Measurements from ENCODE around the gene HLA-DQA2. TPM values are rescaled to one million over a fixed set of nuclear protein-coding genes. Genes with fewer than 3 reads are reported as not detected.
"Not testable (repeated sequence)": the region's sequence is repeated elsewhere in the genome, so short reads cannot be mapped to it uniquely, and the experiment has no call there.

Gene HLA-DQA2
- not detected for total RNA-seq

GRCh38 chr6:32741031-32741960 lies at the start of gene HLA-DQA2:
HLA-DQA2 (plus strand) TSS chr6:32741391; CDS start chr6:32741444, 53 bp downstream.
- H3K9me3 Mint-ChIP-seq: no peaks in the 10 kb centered on the region
- no peaks in the 10 kb centered on the region for H3K36me3 Mint-ChIP-seq
- DNase-seq (ENCODE audit: low spot score in 2 of 2) (no peak), ATAC-seq (no peak)
- no peak within 1 kb of the TSS for H3K27ac Mint-ChIP-seq

GRCh38 chr6:32692019-32692418 lies 49.2 kb upstream of the HLA-DQA2 start:
- Mint-ChIP-seq H3K27ac (no peak overlapping the region), H3K36me3 (no peaks in the 10 kb centered on the region), H3K9me3 (peaks cover 0 to 3% of the 10 kb centered on the region in 2 donors)
- DNase-seq (ENCODE audit: low spot score in 2 of 2) (no peak), ATAC-seq (peak in 1 of 2 donors; percentile 61)

DNA sequence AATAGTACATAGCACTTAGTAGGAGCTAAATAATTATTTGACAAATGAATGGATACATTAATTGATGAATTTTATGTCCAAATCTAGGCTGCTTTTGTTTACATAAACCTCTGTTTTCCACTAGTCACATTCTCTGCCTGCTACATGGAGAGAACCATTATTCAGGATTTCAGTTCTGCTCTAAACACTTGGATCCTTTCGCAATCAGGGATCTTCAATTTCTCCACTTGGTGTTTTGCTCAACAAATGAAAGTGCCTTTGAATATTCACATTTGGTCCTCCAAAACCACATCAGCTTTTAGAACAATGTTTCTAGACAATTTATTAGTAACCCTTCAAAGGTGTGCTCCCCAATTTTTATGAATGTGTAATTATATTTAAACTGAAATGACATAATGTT lies 44.2 kb upstream of the HLA-DQA2 start:
- H3K36me3 Mint-ChIP-seq: no peaks in the 10 kb centered on the region
- H3K9me3 Mint-ChIP-seq: peaks cover 0 to 3% of the 10 kb centered on the region in 2 donors
- ATAC-seq: no peak
- no peak overlapping the region for H3K27ac Mint-ChIP-seq
- no peak for DNase-seq (ENCODE audit: low spot score in 2 of 2)

DNA sequence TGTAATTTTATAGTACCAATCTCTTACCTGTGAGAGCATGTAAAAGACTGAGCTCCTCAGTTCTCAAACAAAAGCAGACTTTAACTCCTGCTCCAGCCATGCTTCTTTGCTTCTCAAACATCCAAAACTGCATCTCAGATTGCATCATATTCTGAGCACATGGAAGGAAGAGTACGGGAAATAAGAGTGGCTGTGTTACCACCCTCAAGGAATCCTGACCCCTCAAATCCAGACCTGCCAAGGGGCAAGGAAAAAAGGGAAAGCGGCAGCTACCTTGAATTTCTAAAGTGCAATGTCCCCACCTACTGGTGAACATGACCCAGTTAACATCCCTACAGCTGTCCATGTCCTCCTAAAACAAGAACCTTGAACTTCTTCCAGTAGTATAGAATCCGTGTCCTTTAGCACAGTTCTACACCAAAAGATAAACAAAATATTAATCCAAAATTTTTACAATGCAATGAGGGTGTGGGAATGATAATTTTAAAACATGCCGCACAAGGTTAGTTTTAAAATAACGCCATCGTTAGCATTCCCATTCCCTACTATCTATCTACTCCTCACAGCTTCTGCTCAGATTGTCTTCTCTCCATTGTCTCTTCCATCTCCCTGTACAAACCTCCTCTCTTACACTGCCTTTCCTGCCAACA lies 40.7 kb upstream of the HLA-DQA2 start:
- Mint-ChIP-seq H3K27ac (no peak overlapping the region), H3K36me3 (no peaks in the 10 kb centered on the region), H3K9me3 (peaks cover 0 to 8% of the 10 kb centered on the region in 2 donors)
- peak in 1 of 2 donors; percentile 63 for ATAC-seq
- peak in 1 of 2 donors; percentile 19 for DNase-seq (ENCODE audit: low spot score in 2 of 2)

DNA sequence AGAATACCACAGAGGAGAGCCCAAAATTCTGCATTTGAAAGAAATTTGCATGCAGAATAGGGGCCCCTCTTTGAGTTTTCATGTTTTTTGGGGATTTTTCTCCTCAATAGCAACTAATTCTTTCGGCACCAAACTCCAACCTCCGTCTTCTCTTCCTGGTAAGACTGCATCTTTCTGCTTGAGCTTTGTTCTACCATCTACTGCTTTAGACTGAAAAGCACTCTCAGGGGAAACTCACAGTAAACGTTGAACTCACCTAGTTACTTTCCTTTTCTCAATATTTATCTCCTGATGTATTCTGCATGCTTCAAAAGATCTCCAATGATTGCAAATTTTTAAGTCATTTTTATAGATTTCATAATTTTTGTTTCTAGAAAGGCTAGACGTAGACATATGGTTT lies 37.8 kb upstream of the HLA-DQA2 start:
- Mint-ChIP-seq H3K36me3 (no peaks in the 10 kb centered on the region), H3K27ac (no peak overlapping the region), H3K9me3 (peaks cover 0 to 9% of the 10 kb centered on the region in 2 donors)
- no peak for DNase-seq (ENCODE audit: low spot score in 2 of 2)
- no peak for ATAC-seq

DNA sequence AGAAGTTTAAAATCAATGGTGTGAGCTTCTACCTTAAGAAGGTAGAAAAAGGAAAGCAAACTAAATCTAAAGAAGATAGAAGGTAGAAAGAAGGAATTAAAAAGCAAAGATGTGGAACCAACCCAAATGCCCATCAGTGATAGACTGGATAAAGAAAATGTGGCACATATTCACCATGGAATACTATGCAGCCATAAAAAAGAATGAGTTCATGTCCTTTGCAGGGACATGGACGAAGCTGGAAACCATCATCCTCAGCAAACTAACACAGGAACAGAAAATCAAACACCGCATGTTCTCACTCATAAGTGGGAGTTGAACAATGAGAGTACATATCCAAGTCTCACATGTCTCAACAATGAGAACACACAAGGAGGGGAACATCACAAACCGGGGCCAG lies 36.0 kb upstream of the HLA-DQA2 start:
- H3K9me3 Mint-ChIP-seq; H3K27ac Mint-ChIP-seq; DNase-seq (ENCODE audit: low spot score in 2 of 2); H3K36me3 Mint-ChIP-seq; ATAC-seq: not testable (repeated sequence)

DNA sequence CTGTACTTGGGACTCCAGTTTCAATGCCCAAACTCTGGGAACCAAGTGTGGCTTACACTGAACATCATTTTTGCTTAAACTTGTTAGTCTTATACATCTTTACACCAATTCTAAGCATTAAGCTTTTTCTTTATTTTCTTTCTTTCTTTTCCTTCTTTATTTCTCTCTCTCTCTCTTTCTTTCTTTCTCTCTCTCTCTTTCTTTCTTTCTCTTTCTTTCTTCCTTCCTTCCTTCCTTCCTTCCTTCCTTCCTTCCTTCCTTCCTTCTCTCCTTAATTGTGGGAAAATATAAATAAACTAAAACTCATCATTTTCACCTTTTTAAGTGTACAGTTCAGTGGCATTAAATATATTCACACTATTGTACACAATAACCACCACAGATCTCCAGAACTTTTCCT lies 31.6 kb upstream of the HLA-DQA2 start:
- DNase-seq (ENCODE audit: low spot score in 2 of 2): no peak
- H3K27ac Mint-ChIP-seq: no peak overlapping the region
- ATAC-seq: no peak
- H3K9me3 Mint-ChIP-seq: peaks cover 0 to 9% of the 10 kb centered on the region in 2 donors
- H3K36me3 Mint-ChIP-seq: no peaks in the 10 kb centered on the region

DNA sequence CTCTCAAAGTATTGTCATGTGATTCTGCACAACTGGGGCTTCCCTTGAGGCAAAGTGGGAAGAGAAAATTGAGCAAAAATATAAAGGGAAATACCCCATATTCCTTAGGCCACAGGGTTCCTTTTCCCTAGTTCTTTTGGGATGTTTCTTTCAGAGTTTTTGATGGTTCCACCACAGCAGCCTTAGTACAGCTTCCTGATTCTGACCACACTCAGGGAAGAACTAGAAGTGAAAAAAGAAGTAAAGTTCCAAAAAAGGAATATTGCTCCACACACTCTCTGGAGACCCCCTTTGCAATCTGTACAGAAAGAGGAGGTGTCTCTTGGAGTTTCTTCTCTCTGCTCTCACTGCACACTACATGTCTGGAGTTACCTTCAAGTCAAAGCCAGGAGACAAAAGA lies 27.9 kb upstream of the HLA-DQA2 start:
- DNase-seq (ENCODE audit: low spot score in 2 of 2): no peak
- Mint-ChIP-seq H3K36me3 (no peaks in the 10 kb centered on the region), H3K27ac (no peak overlapping the region), H3K9me3 (no peaks in the 10 kb centered on the region)
- ATAC-seq: no peak

DNA sequence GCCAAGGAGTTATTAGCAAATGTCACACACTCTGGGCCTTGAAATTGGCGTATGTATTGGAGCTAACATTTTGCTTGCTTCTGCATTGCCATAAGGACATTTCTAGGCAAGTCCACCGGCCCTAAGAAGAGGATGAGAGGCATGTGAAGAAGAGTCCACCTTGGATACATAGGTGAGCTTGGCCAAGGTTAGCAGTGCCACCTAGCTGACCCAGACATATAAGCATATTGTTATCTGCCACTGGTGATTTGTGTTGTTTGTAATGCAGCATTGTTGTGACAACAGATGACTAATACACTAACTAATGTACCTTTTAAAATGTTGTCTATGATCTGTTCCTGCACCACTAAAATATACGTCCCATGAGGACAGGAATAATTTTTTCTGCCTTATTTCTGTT lies 24.8 kb upstream of the HLA-DQA2 start:
- H3K27ac Mint-ChIP-seq: no peak overlapping the region
- DNase-seq (ENCODE audit: low spot score in 2 of 2) (no peak), ATAC-seq (no peak)
- H3K9me3 Mint-ChIP-seq: peaks cover 0 to 6% of the 10 kb centered on the region in 2 donors
- no peaks in the 10 kb centered on the region for H3K36me3 Mint-ChIP-seq

DNA sequence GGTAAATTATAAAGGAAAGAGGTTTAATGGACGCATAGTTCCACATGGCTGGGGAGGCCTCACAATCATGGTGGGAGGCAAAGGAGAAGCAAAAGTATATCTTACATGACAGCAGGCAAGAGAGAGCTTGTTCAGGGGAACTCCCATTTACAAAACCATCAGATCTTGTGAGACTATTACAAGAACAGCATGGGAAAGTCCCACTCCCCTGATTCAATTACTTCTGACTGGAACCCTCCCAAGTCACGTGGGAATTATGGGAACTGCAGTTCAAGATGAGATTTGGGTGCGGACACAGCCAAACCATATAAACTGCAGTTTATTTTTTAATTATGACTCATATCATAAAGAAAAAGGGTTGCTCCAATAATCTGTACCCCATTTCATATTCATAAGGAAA lies 22.3 kb upstream of the HLA-DQA2 start:
- ATAC-seq (peak in 1 of 2 donors; percentile 37), DNase-seq (ENCODE audit: low spot score in 2 of 2) (no peak)
- peaks cover 0 to 6% of the 10 kb centered on the region in 2 donors for H3K9me3 Mint-ChIP-seq
- H3K27ac Mint-ChIP-seq: no peak overlapping the region
- no peaks in the 10 kb centered on the region for H3K36me3 Mint-ChIP-seq

- Mint-ChIP-seq H3K36me3 (no peaks in the 10 kb centered on the region), H3K9me3 (no peaks in the 10 kb centered on the region), H3K27ac (no peak overlapping the region)
- no peak for DNase-seq (ENCODE audit: low spot score in 2 of 2)
- no peak for ATAC-seq
Measured at GRCh38 chr6:32738126-32738525, 3.1 kb upstream of the HLA-DQA2 start.

DNA sequence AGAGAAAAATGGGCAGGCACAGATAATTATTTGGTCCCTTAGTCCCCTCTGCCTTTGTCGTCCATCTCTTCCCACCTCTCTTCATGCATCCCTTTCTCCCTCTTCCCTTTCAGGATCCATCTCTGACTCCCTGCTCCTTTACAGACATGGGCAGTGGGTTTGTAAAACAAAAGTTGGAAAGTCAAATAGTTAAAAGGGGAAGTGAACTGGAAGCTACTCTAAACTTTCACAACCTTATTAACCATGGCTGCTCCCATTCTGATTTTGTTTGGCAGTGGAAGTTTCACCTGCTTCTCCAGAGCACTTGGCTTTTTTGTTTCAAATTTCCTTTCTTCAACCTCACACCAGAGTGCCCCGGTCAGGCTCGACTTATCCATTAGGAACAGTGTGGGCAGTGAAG lies 1.2 kb downstream of the HLA-DQA2 start:
- Mint-ChIP-seq H3K9me3 (no peaks in the 10 kb centered on the region), H3K27ac (no peak overlapping the region), H3K36me3 (no peaks in the 10 kb centered on the region)
- DNase-seq (ENCODE audit: low spot score in 2 of 2): no peak
- ATAC-seq: no peak

GRCh38 chr6:32744776-32745175 lies 3.6 kb downstream of the HLA-DQA2 start:
- H3K9me3 Mint-ChIP-seq: no peaks in the 10 kb centered on the region
- no peak for ATAC-seq
- no peaks in the 10 kb centered on the region for H3K36me3 Mint-ChIP-seq
- H3K27ac Mint-ChIP-seq: no peak overlapping the region
- no peak for DNase-seq (ENCODE audit: low spot score in 2 of 2)

DNA sequence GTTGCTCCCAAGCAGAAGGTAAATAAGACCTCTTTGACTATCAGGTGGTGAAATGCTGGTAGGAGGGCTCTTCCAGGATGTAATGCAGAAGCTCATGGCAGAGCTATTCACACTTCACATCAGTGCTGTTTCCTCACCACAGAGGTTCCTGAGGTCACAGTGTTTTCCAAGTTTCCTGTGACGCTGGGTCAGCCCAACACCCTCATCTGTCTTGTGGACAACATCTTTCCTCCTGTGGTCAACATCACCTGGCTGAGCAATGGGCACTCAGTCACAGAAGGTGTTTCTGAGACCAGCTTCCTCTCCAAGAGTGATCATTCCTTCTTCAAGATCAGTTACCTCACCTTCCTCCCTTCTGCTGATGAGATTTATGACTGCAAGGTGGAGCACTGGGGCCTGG lies 4.5 kb downstream of the HLA-DQA2 start:
- not testable (repeated sequence) for H3K27ac Mint-ChIP-seq; H3K9me3 Mint-ChIP-seq; ATAC-seq; H3K36me3 Mint-ChIP-seq; DNase-seq (ENCODE audit: low spot score in 2 of 2)

GRCh38 chr6:32752580-32752979 lies 11.4 kb downstream of the HLA-DQA2 start:
- no peak for DNase-seq (ENCODE audit: low spot score in 2 of 2)
- Mint-ChIP-seq H3K36me3 (no peaks in the 10 kb centered on the region), H3K9me3 (no peaks in the 10 kb centered on the region), H3K27ac (no peak overlapping the region)
- no peak for ATAC-seq

- H3K36me3 Mint-ChIP-seq: no peaks in the 10 kb centered on the region
- no peak overlapping the region for H3K27ac Mint-ChIP-seq
- ATAC-seq: no peak
- DNase-seq (ENCODE audit: low spot score in 2 of 2): no peak
- H3K9me3 Mint-ChIP-seq: no peaks in the 10 kb centered on the region
Measured at GRCh38 chr6:32759669-32760068, 18.5 kb downstream of the HLA-DQA2 start.

DNA sequence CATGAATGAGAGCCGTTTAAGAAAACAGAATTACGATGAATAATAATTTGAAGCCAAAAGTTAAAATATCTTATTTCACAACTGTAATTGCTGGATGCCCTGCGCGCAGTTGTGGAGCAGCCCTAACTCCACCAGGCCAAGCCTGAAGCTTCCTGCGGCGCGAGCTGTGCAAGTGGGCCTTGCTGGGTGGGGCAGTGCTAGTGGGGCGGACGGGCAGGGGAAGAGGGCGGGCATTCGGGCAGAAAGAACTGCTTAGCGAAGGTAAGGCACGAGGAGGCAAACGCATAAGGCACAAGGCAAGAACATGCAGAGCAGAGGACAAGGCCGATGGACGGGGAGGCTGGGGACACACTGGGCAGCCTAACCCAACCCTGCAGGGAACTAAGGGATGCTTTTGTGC lies 19.9 kb downstream of the HLA-DQA2 start:
- no peak for ATAC-seq
- no peak for DNase-seq (ENCODE audit: low spot score in 2 of 2)
- no peaks in the 10 kb centered on the region for H3K9me3 Mint-ChIP-seq
- no peaks in the 10 kb centered on the region for H3K36me3 Mint-ChIP-seq
- H3K27ac Mint-ChIP-seq: no peak overlapping the region

- no peaks in the 10 kb centered on the region for H3K9me3 Mint-ChIP-seq
- H3K36me3 Mint-ChIP-seq: no peaks in the 10 kb centered on the region
- ATAC-seq: no peak
- DNase-seq (ENCODE audit: low spot score in 2 of 2): no peak
- H3K27ac Mint-ChIP-seq: no peak overlapping the region
Measured at GRCh38 chr6:32761548-32761947, 20.4 kb downstream of the HLA-DQA2 start.

All from activated naive CD4-positive, alpha-beta T cell treated with anti-CD3 and anti-CD28 coated beads, Interleukin-2, amount 50 U/mL, for 72 hours (primary cell).